MCF 10A (cell line): ENCODE measurements around the gene RAB5B. TPM values are rescaled to one million over a fixed set of nuclear protein-coding genes. Genes with fewer than 3 reads are reported as not detected.

ENCODE experiments used
- Bru-seq: library from RNA; stranded (reverse); fragments of 400-500 nt; gene quantifications from one replicate; lab custom pipeline; 2021; lab: Mats Ljungman, UMichigan
- BruChase-seq, 2 experiments: library from RNA; stranded (reverse); fragments of 400-500 nt; gene quantifications; one replicate each; lab custom pipeline; 2021; lab: Mats Ljungman, UMichigan
- BruUV-seq: library from RNA; stranded (reverse); fragments of 400-500 nt; replicated peaks from 2 replicates; lab custom pipeline; 2021; lab: Mats Ljungman, UMichigan
- CTCF ChIA-PET: fragments of 300-600 bp; sonication (Branson Sonifier 250); formaldehyde crosslinking; extraction: SDS; loops from one replicate; lab custom pipeline; 2021; ENCODE audit warnings: antibody characterized with exemption, inconsistent platforms; lab: Yijun Ruan, JAX
- POLR2A ChIA-PET: fragments of 300-600, 350-650 bp; sonication (Branson Sonifier 250); formaldehyde crosslinking; extraction: SDS; loops from one replicate; lab custom pipeline; 2020; ENCODE audit warnings: antibody characterized with exemption, inconsistent platforms; lab: Yijun Ruan, JAX
- DNase-seq: peaks from one replicate; pipeline ENCODE4 v3.0.0-alpha.2; 2018; ENCODE audit not compliant: unreplicated experiment
- H3K27ac Mint-ChIP-seq: one replicate; pipeline ENCODE4 v1.8.0; 2022; ENCODE audit warnings: mild to moderate bottlenecking, low read depth, mixed read lengths; ENCODE audit not compliant: unreplicated experiment
- H3K27me3 Mint-ChIP-seq: one replicate; pipeline ENCODE4 v1.8.0; 2022; ENCODE audit warnings: mixed read lengths; ENCODE audit not compliant: insufficient read depth, unreplicated experiment
- H3K36me3 Mint-ChIP-seq: one replicate; pipeline ENCODE4 v1.8.0; 2022; ENCODE audit warnings: mild to moderate bottlenecking, moderate library complexity, mixed read lengths; ENCODE audit not compliant: insufficient read depth, unreplicated experiment
- H3K4me1 Mint-ChIP-seq: one replicate; pipeline ENCODE4 v1.8.0; 2022; ENCODE audit warnings: mixed read lengths; ENCODE audit not compliant: insufficient read depth, unreplicated experiment
- H3K4me3 Mint-ChIP-seq: one replicate; pipeline ENCODE4 v1.8.0; 2022; ENCODE audit warnings: mild to moderate bottlenecking, moderate library complexity, mixed read lengths; ENCODE audit not compliant: unreplicated experiment
- H3K9me3 Mint-ChIP-seq: one replicate; pipeline ENCODE4 v1.8.0; 2022; ENCODE audit warnings: mixed read lengths; ENCODE audit not compliant: unreplicated experiment
- intact Hi-C: fragments of 100-400 bp; cut with micrococcal nuclease; formaldehyde crosslinking; loops from 2 replicates; pipeline ENCODE4 v1.14.1; 2022
- long read RNA-seq: library from polyadenylated mRNA; stranded (forward); transcript quantifications from one replicate; pipeline ENCODE4 v2.0.0, GENCODE V29; 2022
- total RNA-seq: library from RNA; stranded (reverse); gene quantifications from 2 replicates; pipeline ENCODE4 v1.2.3, GENCODE V29; 2022
- TF ChIP-seq, protein P1 (sequence below): fragments of 200-600 bp; IDR thresholded peaks from one replicate; pipeline ENCODE4 v1.8.0; 2022; ENCODE audit warnings: antibody characterized with exemption, mild to moderate bottlenecking; ENCODE audit not compliant: unreplicated experiment

RAB5B gene, protein sequence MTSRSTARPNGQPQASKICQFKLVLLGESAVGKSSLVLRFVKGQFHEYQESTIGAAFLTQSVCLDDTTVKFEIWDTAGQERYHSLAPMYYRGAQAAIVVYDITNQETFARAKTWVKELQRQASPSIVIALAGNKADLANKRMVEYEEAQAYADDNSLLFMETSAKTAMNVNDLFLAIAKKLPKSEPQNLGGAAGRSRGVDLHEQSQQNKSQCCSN
- total RNA-seq, result 67.4 and 96.1 TPM in 2 replicates
- percentile 81 among the genes with signal in this experiment for Bru-seq, nascent RNA
- BruChase-seq, experiment 1, labeled RNA remaining after a 6-hour chase, result percentile 97 among the genes with signal in this experiment
- percentile 92 among the genes with signal in this experiment for BruChase-seq, experiment 2, labeled RNA remaining after a 2-hour chase
- long read RNA-seq, full-length matches to known transcripts, result 109 of 138 reads
- long read RNA-seq, partial matches to known transcripts, result 6 of 138 reads
- long read RNA-seq, other reads (novel, unspliced or antisense), result 23 of 138 reads

DNA sequence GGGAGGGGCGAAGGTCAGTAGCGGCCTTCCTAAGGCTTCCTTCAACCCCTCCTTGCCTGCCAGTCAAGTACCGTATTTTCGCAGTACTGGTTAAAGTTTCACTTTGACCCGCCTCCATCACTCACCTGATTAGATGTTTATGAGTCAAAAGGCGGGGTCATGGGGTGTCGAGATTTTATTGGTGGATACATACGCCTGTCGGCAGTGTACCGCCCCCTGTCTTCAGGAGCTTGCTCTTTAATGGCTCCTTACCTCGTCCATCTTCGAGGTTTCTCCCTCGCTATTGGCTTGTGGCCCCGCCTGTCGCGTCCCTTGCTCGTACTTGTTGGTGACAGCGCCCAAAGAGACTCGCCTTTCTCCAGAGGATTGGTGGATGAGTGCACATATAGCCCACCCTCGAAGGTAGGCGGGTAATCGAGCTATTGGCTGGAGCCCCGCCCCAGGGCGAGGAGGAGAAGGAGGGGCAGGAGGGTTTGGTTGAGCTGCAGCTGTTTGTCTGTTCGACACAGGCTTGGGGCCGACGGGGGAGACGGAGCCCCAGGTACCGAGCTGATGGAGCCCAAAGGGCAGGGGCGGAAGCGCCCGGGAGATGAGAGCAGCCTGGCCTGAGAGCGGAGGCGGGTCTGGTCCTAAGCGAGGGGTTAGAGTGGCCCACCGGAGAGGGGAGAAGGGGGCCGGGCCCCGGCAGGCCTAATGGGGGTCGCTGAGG is at the start of gene RAB5B:
Gene RAB5B, plus strand, starts transcription at position 480 of the 709 bp plus-strand sequence. CDS start 12,883 bp downstream, outside the sequence.
- BruUV-seq, result no TSS peak
- Mint-ChIP-seq H3K27ac (no peak within 1 kb of the TSS), H3K27me3 (no peaks in the 10 kb centered on the region), H3K36me3 (peaks cover 28% of the 10 kb centered on the region), H3K4me1 (peaks cover 25% of the 10 kb centered on the region), H3K9me3 (no peaks in the 10 kb centered on the region), H3K4me3 (no peak within 1 kb of the TSS)
- DNase-seq, result peak; percentile 100
- TF ChIP-seq, protein P1, sequence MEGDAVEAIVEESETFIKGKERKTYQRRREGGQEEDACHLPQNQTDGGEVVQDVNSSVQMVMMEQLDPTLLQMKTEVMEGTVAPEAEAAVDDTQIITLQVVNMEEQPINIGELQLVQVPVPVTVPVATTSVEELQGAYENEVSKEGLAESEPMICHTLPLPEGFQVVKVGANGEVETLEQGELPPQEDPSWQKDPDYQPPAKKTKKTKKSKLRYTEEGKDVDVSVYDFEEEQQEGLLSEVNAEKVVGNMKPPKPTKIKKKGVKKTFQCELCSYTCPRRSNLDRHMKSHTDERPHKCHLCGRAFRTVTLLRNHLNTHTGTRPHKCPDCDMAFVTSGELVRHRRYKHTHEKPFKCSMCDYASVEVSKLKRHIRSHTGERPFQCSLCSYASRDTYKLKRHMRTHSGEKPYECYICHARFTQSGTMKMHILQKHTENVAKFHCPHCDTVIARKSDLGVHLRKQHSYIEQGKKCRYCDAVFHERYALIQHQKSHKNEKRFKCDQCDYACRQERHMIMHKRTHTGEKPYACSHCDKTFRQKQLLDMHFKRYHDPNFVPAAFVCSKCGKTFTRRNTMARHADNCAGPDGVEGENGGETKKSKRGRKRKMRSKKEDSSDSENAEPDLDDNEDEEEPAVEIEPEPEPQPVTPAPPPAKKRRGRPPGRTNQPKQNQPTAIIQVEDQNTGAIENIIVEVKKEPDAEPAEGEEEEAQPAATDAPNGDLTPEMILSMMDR, result no peak
- ChIA-PET POLR2A (interaction anchor here (0.6 to 3.6 kb wide), 48 partner anchors 8 to 1593 kb away, joined by 3 to 140 read pairs (median 5); partner anchors contain the start of genes CD63, DGKA, DNAJC14 and ESYT1), CTCF (interaction anchor here (0.6 to 2.3 kb wide), 10 partner anchors 9 to 445 kb away, joined by 3 to 14 read pairs (median 4); partner anchors contain the start of gene DGKA)
- intact Hi-C loops, result loop anchor here (1.0 to 2.0 kb wide), 2 partner anchors 17 to 41 kb away; no protein-coding TSS in a partner anchor

DNA sequence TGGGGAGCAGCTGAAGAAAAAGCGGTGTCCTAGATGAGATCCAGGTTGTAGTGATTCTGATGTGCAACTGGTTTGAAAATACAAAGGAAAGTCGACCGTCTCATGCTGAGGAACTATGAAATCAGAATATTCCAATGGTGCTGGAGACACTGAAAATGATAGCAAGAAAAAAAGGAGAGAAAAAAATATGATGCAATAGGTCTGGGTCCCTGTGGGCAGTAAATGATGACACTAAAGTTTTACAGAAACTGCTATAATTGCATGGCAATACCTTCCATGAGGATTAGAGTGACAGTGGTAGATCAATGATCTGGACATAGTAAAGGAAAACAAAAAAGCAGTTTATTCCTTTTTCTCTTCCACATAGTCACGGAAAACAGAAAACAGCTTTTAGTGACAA is 48.5 kb upstream of the RAB5B start:
- H3K27me3 Mint-ChIP-seq, result no peaks in the 10 kb centered on the region
- no TSS peak for BruUV-seq

DNA sequence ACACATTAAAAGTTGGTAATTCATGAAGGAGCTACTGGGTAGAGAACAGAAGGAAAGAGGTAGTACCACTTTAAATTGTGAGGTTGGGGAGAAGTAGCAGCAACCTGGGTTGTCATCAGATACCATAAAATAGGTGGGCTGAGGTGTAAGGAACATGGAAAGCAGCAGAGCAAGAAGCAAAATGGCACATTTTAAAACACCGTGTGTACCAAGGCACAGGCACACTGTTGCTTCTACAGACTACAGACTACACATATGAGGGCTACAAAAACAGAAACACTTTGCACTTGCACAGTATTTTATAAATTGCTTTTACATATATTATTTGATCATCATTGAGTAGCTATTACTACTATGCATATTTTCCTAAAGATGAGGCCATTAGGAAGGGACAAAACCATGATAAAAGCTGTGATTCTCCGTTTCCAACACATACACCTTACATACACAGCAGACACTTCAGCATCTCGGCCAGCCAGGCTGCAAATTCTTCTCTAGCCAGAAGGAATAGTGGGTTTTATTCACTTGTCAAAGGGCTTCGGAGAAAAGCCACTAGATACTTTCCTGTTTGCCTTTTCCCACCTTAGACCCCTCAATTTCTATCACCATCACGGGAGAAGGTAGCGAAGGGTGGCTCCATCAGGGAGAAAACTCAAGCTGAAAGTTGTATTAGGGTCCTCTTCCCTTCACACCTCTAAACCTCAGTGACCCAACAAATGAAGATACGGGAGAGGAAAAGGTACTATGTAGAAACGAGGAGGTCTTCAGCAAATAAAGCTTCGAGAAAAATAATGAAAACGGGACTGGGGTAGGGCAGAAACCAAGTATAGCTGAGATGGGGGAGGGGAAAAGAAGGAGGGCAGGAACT is 47.8 kb upstream of the RAB5B start:
- BruUV-seq, result TSS peak; percentile 37
- Mint-ChIP-seq H3K36me3 (peaks cover 27% of the 10 kb centered on the region), H3K27ac (peak overlapping the region; percentile 93), H3K4me1 (peaks cover 36% of the 10 kb centered on the region), H3K27me3 (no peaks in the 10 kb centered on the region), H3K4me3 (peak overlapping the region; percentile 95), H3K9me3 (no peaks in the 10 kb centered on the region)
- ChIA-PET POLR2A (interaction anchor here (0.7 to 12.6 kb wide), 16 partner anchors 10 to 270 kb away, joined by 3 to 207 read pairs (median 5); partner anchors contain the start of genes CD63, DNAJC14, ORMDL2 and PA2G4), CTCF (interaction anchor here (0.6 to 8.2 kb wide), 33 partner anchors 10 to 179 kb away, joined by 3 to 108 read pairs (median 4); partner anchors contain the start of genes DNAJC14, ORMDL2, RAB5B and SARNP)
- intact Hi-C loops, result loop anchor here (1.0 kb wide), 2 partner anchors 45 to 109 kb away; partner anchors contain the start of gene SARNP
- TF ChIP-seq, protein P1, result no peak
- DNase-seq, result no peak

More for the DNA sequence above, 48.5 kb upstream of the RAB5B start:
- peaks cover 28% of the 10 kb centered on the region for H3K4me1 Mint-ChIP-seq
- ChIA-PET POLR2A (interaction anchor here (0.6 to 12.6 kb wide), 12 partner anchors 13 to 1621 kb away, joined by 3 to 207 read pairs (median 6); partner anchors contain the start of genes CD63, DNAJC14, ORMDL2 and PA2G4), CTCF (interaction anchor here (0.6 to 8.2 kb wide), 17 partner anchors 9 to 180 kb away, joined by 3 to 108 read pairs (median 5); no protein-coding TSS in a partner anchor)
- H3K27ac Mint-ChIP-seq, result peak overlapping the region; percentile 93
- peaks cover 27% of the 10 kb centered on the region for H3K36me3 Mint-ChIP-seq
- H3K4me3 Mint-ChIP-seq, result peak overlapping the region; percentile 95
- TF ChIP-seq, protein P1, result no peak
- DNase-seq, result no peak
- intact Hi-C loops, result no loop called here
- no peaks in the 10 kb centered on the region for H3K9me3 Mint-ChIP-seq
